Activated CD8-positive, alpha-beta memory T cell treated with anti-CD3 and anti-CD28 coated beads for 48 hours (primary cell): ENCODE data around the gene ZNF609.

Experiments used
- DNase-seq, 3 experiments: peaks; one replicate each; pipeline ENCODE4 v3.0.0-alpha.2; 2020; ENCODE audit warnings: low read depth in 2 of 3, low spot score in 2 of 3

Gene ZNF609

DNA sequence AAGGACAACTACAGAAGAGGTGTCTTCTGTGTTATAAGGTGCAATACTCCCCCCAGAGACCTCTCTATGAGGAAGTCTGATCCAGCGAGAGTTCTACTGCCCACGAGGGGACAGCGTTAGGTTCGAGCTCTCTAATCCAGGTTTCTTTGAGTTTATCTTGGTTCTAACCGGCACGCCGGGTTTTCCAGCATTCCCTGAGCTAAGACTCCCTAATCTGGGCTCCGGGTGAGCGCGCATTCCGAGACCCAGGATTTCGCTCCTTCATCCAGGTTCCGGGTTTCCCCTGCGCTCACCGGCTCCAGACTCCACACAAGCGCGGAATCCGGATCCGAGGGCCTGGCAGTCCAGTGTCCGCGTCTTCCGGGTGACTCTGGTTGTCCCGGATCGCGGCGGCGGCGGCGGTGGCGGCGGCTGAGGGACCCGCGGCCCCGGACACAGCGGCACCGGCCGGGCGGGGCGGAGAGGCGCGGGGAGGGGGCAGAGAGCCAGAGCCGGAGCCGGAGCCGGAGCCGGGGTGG, at the start of gene ZNF609:
TSS of gene ZNF609 (plus strand) at position 373 of the 518 bp plus-strand sequence. CDS start 38,842 bp downstream, outside the sequence.
- DNase-seq: peak; percentile 73 to 99 (median 92)

DNA sequence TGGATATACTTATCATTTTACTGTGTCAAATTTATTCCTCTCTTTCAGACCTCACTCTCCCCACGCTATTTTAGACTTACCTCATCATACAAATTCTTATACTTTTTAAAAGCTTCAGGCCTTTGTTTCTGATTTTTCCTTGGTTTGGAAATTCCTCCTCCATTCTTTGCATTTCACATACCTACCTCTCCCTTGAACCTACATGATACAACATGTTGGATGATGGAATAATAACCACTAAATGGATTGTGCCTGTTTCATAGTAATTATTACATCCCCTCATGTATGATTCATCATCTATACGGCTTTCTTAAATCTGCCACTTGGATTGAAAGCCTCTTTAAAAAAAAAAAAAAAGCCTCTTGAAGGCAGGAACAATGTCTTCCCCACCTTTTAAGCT, 48.2 kb upstream of the ZNF609 start:
- no peak for DNase-seq

- no peak for DNase-seq
These were observed 37.7 kb upstream of the ZNF609 start for GRCh38 chr15:64422697-64423096.

DNA sequence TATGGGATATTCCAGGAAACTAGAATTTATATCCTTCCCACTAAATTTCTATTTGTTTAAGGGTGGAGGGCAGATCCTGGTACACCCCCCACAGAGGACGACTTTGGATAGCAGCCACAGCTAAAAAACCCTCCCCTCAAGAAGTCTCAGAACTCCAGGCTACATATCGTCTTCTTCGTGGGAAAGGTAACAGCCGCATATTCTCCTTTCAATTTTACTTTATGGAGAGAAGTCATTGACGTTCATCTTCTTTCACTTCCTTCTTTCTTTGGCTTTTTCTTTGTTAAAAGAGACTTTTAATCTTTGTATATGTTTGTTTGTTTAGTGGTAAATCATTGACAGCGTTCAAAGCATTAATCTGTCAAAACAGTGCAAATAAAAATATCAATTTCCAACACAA, 36.4 kb upstream of the ZNF609 start:
- no peak for DNase-seq

GRCh38 chr15:64425221-64425620, 35.2 kb upstream of the ZNF609 start:
- no peak for DNase-seq

GRCh38 chr15:64426845-64427465, 33.4 kb upstream of the ZNF609 start:
- no peak for DNase-seq

DNA sequence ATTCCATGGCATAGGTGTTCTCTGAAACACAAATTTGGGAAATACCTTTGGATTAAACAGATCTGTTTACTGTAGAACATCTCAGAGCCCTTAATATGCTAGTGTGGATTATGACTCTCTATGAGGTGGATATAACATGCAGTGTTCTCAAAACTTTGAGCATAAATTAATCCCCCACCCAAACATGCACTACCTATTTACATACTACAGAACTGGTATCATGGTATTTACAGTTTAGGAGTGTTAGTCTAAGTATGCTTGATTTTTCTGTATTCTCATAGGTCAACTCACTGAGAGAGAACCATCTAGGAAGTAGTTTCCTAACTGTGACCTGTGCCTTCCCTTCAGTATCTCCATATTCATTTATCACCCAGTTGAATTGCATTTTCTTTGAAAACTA, 30.9 kb upstream of the ZNF609 start:
- DNase-seq: no peak

GRCh38 chr15:64430000-64430735, 30.2 kb upstream of the ZNF609 start:
- no peak for DNase-seq

DNA sequence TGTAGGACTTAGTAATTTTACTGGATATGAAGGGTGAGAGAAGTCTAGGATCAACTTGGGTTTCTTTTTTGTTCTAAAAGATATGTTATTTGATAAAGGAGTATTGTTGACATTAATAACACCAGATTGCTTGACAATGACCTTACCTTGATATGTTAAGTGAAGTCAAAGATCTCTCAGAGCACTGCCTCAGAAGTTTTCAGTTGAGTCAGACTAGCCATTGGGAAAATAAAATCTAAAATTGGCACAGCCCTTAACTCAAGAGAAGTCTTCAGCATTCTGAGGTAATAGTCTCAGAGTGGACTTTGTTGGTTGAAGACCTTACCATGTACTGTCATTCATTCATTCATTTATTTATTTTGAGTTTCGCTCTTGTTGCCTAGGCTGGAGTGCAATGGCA, 22.4 kb upstream of the ZNF609 start:
- no peak for DNase-seq

GRCh38 chr15:64438653-64439447, 21.5 kb upstream of the ZNF609 start:
- no peak for DNase-seq

- no peak for DNase-seq
These were observed 18.5 kb upstream of the ZNF609 start for GRCh38 chr15:64441852-64442251.

- DNase-seq: no peak
These were observed 17.4 kb upstream of the ZNF609 start for GRCh38 chr15:64443016-64443415.

DNA sequence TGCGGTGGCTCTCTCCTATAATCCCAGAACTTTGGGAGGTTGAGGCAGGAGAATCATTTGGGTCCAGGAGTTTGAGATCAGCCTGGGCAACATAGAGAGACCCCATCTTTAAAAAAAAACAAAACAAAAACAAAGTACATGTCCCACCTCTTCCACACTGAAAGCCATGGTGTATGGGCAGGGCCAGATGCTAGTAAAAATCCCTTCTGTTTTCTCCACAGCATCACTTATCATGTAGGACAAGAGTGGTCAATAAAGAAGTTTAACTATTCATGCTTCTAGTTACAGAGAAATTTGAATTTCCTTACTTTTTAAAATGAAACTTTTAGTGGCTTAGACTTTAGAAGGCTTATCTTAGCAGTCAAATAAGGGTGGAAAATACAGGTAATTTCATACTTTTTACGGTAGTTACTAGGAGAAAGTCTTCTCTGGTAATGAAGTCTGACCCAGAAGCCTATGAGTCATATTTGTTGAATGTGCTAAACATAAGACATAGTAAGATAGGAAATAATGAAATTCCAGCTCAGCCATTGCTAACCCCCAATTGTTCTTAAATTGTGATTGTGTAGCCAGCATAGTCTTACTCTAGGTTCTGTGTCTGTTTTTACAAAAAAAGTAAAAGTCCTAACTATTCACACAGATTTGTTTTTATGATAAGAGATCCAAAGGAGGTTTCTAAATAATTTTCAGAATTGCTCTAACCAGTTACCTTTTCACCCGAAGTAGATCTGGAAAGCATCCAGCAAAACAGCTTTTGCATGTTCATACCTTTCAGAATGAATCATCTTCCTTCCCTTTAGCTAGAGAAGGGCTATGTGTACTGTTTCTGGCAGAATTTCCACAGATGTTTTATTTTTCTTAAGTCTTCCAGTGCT, 16.4 kb upstream of the ZNF609 start:
- DNase-seq: no peak

GRCh38 chr15:64444836-64445235, 15.5 kb upstream of the ZNF609 start:
- DNase-seq: no peak

DNA sequence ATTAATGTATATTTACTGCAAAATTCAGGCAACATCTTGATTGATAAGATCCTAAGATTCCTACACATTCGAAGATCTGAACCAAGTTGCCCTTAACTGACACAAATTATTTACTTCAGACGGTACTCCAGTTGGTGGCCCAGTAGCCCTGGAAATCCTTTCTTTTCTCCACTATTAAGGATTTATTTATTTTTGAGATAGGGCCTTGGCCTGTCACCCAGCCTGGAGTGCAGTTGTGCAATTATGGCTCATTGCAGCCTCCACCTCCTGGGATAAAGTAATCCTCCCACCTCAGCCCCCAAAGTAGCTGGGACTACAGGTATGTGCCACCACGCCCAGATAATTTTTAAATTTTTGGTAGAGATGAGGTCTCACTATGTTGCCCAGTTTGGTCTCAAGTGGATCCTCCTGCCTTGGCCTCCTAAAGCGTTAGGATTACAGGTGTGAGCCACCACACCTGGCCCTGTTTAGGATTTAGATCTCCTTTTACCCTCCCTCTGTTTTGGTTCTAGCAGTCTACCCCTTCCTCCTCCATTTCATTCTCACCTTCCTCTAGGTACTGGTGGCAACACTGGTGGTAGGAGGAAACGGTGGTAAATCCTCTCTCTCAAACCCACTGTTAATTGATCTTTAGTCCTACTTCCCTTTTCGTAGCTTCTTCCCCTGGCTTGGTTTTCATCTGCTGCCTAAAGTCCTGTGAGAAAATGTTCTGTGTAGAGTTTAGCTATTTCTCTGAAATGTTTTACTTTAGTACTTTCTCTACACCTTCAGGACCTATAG, 12.7 kb upstream of the ZNF609 start:
- DNase-seq: no peak

DNA sequence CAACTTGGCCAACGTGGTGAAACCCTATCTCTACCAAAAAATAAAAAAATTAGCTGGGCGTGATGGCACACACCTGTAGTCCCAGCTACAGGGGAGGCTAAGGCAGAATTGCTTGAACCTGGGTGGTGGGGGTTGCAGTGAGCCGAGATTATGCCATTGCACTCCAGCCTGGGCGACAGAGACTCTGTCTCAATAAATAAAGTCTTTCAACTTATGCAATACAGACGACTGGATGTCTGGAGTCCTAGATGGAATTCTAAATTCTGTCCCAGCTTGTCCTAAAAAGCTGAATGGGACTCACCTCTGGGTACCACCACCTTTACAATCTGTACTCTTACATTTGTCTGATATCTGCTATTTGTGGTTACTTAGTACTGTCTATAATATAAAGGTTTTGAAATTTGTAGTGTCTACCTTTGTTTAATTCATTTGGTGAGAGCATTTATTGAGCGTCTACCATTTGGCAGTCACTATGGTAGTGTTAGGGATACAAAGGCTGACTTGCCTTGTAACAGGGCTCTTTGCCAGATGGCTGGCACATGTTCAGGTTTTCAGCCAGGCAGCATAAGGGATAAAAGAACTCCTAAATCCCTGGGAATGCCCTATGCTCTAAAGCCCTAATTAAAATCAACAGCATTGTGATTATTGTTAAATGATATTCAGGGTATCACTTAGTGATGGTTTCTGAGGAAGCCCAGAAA, 7.2 kb upstream of the ZNF609 start:
- no peak for DNase-seq

DNA sequence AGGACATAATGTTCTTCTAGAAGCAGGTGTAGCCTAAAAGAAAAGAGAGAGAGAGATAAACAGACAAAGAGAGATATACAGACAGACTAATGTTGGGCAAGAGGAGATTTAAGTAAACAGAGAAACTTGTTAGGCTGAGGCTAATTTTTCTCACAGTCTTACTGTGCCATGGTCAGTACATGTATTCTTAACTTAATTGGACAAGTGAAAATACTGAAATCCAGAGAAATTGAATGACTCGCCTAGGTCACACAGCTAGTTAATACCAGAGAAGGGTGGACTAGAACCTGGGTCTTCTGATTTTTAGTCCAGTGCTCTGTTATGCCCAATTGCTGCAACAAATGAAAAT, 6.7 kb upstream of the ZNF609 start:
- no peak for DNase-seq

- DNase-seq: no peak
These were observed 6.1 kb upstream of the ZNF609 start for GRCh38 chr15:64454282-64454681.

DNA sequence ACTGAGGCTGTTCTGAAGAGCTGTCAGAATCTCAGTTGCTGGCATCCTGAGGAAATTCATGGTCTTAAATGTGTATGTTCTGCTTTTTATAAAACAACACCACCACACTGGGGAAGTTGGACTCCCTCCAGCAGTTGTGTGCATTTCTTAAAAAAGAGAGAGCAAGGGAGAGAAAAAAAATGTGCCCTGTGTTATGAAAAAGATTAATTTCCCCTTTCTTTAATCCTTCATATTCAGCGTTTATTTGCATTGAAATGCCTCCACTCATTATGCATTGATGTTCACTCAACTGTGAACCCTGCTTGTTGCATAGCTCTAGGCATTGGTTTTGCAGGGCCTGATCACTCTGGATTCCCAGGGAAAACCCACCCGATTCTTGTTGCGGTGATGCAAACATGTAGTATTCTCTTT, 4.4 kb upstream of the ZNF609 start:
- DNase-seq: no peak
